Pancreas (tissue), 10 donors: ENCODE measurements around the gene ELF3. TPM values are rescaled to one million over a fixed set of nuclear protein-coding genes. Genes with fewer than 3 reads are reported as not detected.
A peak's percentile ranks its signal among the peaks of the same experiment; 100 is the strongest.

Experiments
- ATAC-seq, 4 donors: fragments of 200-7000 bp; cut with Tn5 transposase; one replicate each; pipeline versions ENCODE4 v1.8.0 to v1.9.1; 2020; ENCODE audit warnings: mild to moderate bottlenecking in 4 of 4, moderate library complexity in 4 of 4
- DNase-seq, 6 donors: peaks; one replicate each; pipeline ENCODE4 v3.0.0-alpha.2; 2020
- FAIRE-seq: peaks from 2 replicates; lab custom pipeline; 2012; peaks lifted over from hg19 to GRCh38; lab: Jason Lieb, UNC
- H3K27ac ChIP-seq, 4 donors: fragments of 200-600 bp; sonication (generic); 1 replicate in 3 of 4; 2 replicates in 1 of 4; pipeline versions ENCODE4 v1.5.0 to v1.8.0; 2020
- H3K27me3 ChIP-seq, 4 donors: fragments of 200-600 bp; one replicate each; pipeline ENCODE4 v1.8.0; 2021
- H3K36me3 ChIP-seq, 3 donors: fragments of 200-600 bp; sonication (generic) in 1 of 3; one replicate each; pipeline versions ENCODE4 v1.5.0 to v1.8.0; 2020 to 2021
- H3K4me1 ChIP-seq, 3 donors: fragments of 200-600 bp; one replicate each; pipeline ENCODE4 v1.8.0; 2021
- H3K4me3 ChIP-seq, 4 donors: fragments of 200-600 bp; sonication (generic) in 2 of 4; one replicate each; pipeline versions ENCODE4 v1.5.0 to v1.8.0; 2020 to 2021
- H3K9me3 ChIP-seq, 4 donors: fragments of 200-600 bp; one replicate each; pipeline ENCODE4 v1.8.0; 2021
- WGBS, 2 donors: extraction: QIAGEN DNeasy Blood & Tissue Kit; methylation state at CpG; one replicate each; pipeline ENCODE4 v1.1.7; 2013; 5-methylcytosine and 5-hydroxymethylcytosine counted together
- intact Hi-C, 3 donors: fragments of 100-400 bp; cut with DNase I; formaldehyde crosslinking; loops; one replicate each; pipeline versions ENCODE4 v1.11.1 to v1.14.2; 2022
- polyA plus RNA-seq, 2 donors: library from polyadenylated mRNA; stranded (reverse); fragments of 200-250 nt; gene quantifications; one replicate each; pipeline ENCODE4 v1.2.3, GENCODE V29; 2013
- total RNA-seq, 6 donors: library from RNA; stranded (reverse); fragmentation: NEBNext Ultra II Directional in 4 of 6; extraction: Animal tissue kit (Norgen Biotek cat#: 25700) in 4 of 6; gene quantifications; one replicate each; pipeline versions ENCODE4 v1.2.1 to v1.2.4, GENCODE V29; 2021 to 2023
- TF ChIP-seq, protein P1 (sequence below), 4 donors: fragments of 200-600 bp; sonication (generic) in 3 of 4; IDR thresholded peaks; one replicate each; pipeline versions ENCODE4 v1.5.0 to v1.8.0; 2021; ENCODE audit warnings: antibody characterized with exemption in 4 of 4
- donor health status: healthy with polysubstance abuse.
- donor health status: DM: no; HTN: no; CAD: no; lungs with moderate emphysema.
- donor health status: DM: no; HTN: no; CAD: no.
- donor health status: control.
- donor health status: control.
- donor health status: Bipolar disorder and iron deficiency.
- donor health status: DM: yes; HTN: yes; CAD: no.
- donor health status: DM: no; HTN: no; CAD: no.
- donor health status: DM: no; HTN: no; CAD: no.
- donor health status: DM: yes; HTN: yes; CAD: no.

The ELF3 gene
- total and polyA plus RNA-seq, 8 donors: 99.3 to 447 (median 211) TPM

DNA sequence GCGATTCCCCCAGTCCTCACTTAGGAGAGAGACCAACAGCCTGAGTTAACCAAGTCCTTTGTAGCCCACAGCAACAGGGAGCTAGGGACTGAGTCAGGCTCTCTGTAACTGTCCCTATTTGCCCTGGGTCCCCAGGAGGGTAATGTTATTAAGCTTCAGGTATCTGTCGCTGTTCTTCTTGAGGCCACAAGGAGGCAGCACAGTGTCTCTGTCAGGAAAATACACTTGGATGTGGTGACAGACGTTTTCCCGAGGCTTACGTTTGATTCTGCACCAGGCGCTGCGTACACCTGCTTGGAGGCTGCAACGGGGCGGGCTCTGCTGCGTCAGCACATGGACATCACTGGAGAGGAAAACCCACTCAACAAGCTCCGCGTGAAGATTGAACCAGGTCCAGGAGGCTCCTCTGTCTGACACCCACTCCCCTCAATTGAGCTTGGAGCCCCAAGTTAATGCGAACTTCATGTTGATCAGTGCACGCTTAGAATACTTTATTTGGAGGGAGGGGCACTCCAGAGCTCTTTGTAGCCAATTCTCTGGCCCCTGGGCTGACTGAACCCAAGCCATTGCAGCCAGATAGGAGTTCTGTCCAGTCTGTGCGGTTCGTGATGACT is 10.7 kb upstream of the ELF3 start:
- 45 to 46% methylated on average over 16 of the region's 16 CpGs for WGBS, 2 donors
- H3K9me3 ChIP-seq: no peaks in the 10 kb centered on the region
- H3K27me3 ChIP-seq: no peaks in the 10 kb centered on the region
- FAIRE-seq (no peak), ATAC-seq (peak; percentile 74 to 92 (median 88)), DNase-seq (peak in 4 of 6 donors; percentile 21 to 57 (median 38))
- TF ChIP-seq, protein P1, sequence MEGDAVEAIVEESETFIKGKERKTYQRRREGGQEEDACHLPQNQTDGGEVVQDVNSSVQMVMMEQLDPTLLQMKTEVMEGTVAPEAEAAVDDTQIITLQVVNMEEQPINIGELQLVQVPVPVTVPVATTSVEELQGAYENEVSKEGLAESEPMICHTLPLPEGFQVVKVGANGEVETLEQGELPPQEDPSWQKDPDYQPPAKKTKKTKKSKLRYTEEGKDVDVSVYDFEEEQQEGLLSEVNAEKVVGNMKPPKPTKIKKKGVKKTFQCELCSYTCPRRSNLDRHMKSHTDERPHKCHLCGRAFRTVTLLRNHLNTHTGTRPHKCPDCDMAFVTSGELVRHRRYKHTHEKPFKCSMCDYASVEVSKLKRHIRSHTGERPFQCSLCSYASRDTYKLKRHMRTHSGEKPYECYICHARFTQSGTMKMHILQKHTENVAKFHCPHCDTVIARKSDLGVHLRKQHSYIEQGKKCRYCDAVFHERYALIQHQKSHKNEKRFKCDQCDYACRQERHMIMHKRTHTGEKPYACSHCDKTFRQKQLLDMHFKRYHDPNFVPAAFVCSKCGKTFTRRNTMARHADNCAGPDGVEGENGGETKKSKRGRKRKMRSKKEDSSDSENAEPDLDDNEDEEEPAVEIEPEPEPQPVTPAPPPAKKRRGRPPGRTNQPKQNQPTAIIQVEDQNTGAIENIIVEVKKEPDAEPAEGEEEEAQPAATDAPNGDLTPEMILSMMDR (IDR thresholded peaks at IDR 0.05): peak; percentile 43 to 69 (median 59)
- intact Hi-C loops: loop anchor here (5.0 to 10.0 kb wide), 2 partner anchors 115 to 123 kb away; partner anchors contain the start of gene GPR37L1 (in 2 of the 3)
- no peak overlapping the region for H3K4me3 ChIP-seq
- peaks cover 0 to 55% (median 21%) of the 10 kb centered on the region in 3 donors for H3K36me3 ChIP-seq
- H3K27ac ChIP-seq: no peak overlapping the region
- H3K4me1 ChIP-seq: no peaks in the 10 kb centered on the region

DNA sequence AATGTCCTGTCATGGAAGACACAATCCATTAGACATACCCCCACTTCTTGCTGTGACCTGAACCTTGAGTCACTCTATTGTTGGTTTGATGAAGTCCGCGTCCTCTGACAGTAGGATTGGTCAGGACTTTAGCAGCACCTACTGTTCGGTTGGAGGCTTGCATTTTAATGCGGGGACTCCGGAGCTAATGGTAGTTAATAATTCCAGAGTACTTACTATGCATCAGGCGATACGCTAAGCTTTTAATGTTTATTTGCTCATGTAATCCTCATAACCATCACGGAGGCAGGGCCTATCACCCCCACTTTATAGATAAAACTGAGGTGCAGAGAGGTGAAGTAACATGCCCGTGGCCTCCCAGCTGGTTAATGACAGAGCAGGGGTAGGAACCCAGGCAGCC is 7.9 kb upstream of the ELF3 start:
- ATAC-seq (no peak), FAIRE-seq (no peak), DNase-seq (no peak)
- H3K27ac ChIP-seq: no peak overlapping the region
- WGBS, 2 donors: 70 to 77% methylated on average over 9 of the region's 9 CpGs
- H3K27me3 ChIP-seq: no peaks in the 10 kb centered on the region
- no peak overlapping the region for H3K4me3 ChIP-seq
- H3K4me1 ChIP-seq: peaks cover 0 to 5% (median 0%) of the 10 kb centered on the region in 3 donors
- TF ChIP-seq, protein P1 (IDR thresholded peaks at IDR 0.05): no peak
- H3K36me3 ChIP-seq: peaks cover 0 to 43% (median 23%) of the 10 kb centered on the region in 3 donors
- H3K9me3 ChIP-seq: no peaks in the 10 kb centered on the region
- intact Hi-C loops: loop anchor here (5.0 to 10.0 kb wide), 2 partner anchors 112 to 120 kb away; partner anchors contain the start of gene GPR37L1 (in 2 of the 3)

DNA sequence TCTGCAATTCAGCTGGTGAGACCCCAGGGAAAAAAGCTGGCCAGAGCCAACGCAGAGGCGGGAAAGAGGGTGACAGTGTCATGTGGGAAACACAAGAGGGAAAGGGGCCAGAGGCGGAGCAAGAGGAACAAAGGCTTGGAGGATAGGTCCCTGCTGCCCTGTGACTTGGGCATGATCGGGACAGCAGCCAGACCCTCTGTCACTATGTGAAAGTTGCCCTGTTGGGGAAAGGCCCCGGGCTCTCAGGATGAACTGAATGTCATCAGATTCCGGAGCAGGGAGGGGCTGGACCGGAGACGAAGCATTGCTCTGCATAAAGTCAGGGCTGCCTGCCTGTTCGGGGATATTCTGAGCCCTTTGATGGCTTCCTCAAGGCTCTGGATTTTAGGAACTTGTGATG is 5.7 kb upstream of the ELF3 start:
- intact Hi-C loops: loop anchor here (5.0 to 10.0 kb wide), 2 partner anchors 110 to 118 kb away; partner anchors contain the start of gene GPR37L1 (in 2 of the 3)
- peaks cover 1 to 15% (median 7%) of the 10 kb centered on the region in 3 donors for H3K4me1 ChIP-seq
- no peak for DNase-seq
- FAIRE-seq: no peak
- H3K27ac ChIP-seq: no peak overlapping the region
- no peak for ATAC-seq
- TF ChIP-seq, protein P1 (IDR thresholded peaks at IDR 0.05): no peak
- H3K36me3 ChIP-seq: peaks cover 0 to 43% (median 23%) of the 10 kb centered on the region in 3 donors
- no peaks in the 10 kb centered on the region for H3K9me3 ChIP-seq
- WGBS, 2 donors: 81 to 82% methylated on average over 8 to 9 of the region's 9 CpGs
- no peak overlapping the region for H3K4me3 ChIP-seq
- H3K27me3 ChIP-seq: no peaks in the 10 kb centered on the region

DNA sequence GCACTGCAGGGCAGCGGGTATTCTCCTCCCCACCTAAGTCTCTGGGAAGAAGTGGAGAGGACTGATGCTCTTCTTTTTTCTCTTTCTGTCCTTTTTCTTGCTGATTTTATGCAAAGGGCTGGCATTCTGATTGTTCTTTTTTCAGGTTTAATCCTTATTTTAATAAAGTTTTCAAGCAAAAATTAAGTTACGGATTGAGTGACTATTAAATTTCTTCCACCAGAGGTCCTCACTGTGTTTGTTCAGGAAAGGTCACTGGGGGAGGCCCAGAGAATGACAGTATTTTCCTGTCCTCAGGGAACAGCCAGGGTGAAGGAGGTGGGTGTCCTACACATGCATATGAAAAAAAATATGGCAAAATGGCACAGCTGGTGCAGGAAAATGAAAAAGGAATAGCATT is 4.4 kb upstream of the ELF3 start:
- Histone ChIP-seq H3K4me3 (no peak overlapping the region), H3K9me3 (no peaks in the 10 kb centered on the region), H3K36me3 (peaks cover 0 to 35% (median 18%) of the 10 kb centered on the region in 3 donors), H3K27me3 (no peaks in the 10 kb centered on the region), H3K27ac (no peak overlapping the region), H3K4me1 (peaks cover 5 to 17% (median 12%) of the 10 kb centered on the region in 3 donors)
- WGBS, 2 donors: 70 to 72% methylated on average over 2 of the region's 2 CpGs
- no peak for DNase-seq
- no peak for ATAC-seq
- FAIRE-seq: no peak
- intact Hi-C loops: loop anchor here in 1 of 3 donors (10.0 kb wide), 1 partner anchor 109 kb away; no protein-coding TSS in a partner anchor
- TF ChIP-seq, protein P1 (IDR thresholded peaks at IDR 0.05): peak in 1 of 4 donors; percentile 21
